ENCODE results near the gene LTBP1. TPM values are rescaled to one million over a fixed set of nuclear protein-coding genes. Genes with fewer than 3 reads are reported as not detected.
A peak's percentile ranks its signal among the peaks of the same experiment; 100 is the strongest.

LTBP1 gene
- total RNA-seq, 2 experiments from 2014 or later = 0.03 to 0.24 TPM

- H3K4me3 Mint-ChIP-seq = no peak overlapping the region
- H3K27me3 Mint-ChIP-seq (ENCODE audit: low read depth) = peaks cover 4% of the 10 kb centered on the region
- H3K9me3 Mint-ChIP-seq (ENCODE audit: insufficient read depth) = no peaks in the 10 kb centered on the region
- DNase-seq (no peak), ATAC-seq (no peak)
- H3K4me1 Mint-ChIP-seq (ENCODE audit: low read depth) = peaks cover 8% of the 10 kb centered on the region
- no peaks in the 10 kb centered on the region for H3K36me3 Mint-ChIP-seq (ENCODE audit: low read depth)
- ChIA-PET POLR2A (no interaction called here), CTCF (no interaction called here)
- no peak overlapping the region for H3K27ac Mint-ChIP-seq
Measured at GRCh38 chr2:33273479-33273878, 326.7 kb downstream of the LTBP1 start.

GRCh38 chr2:33274524-33274923 is 327.8 kb downstream of the LTBP1 start:
- POLR2A ChIA-PET = no interaction called here
- no peak for ATAC-seq
- no peak for DNase-seq
- Mint-ChIP-seq H3K9me3 (ENCODE audit: insufficient read depth) (no peaks in the 10 kb centered on the region), H3K4me3 (no peak overlapping the region), H3K36me3 (ENCODE audit: low read depth) (no peaks in the 10 kb centered on the region), H3K27me3 (ENCODE audit: low read depth) (peaks cover 4% of the 10 kb centered on the region), H3K27ac (no peak overlapping the region), H3K4me1 (ENCODE audit: low read depth) (peaks cover 8% of the 10 kb centered on the region)
- CTCF ChIA-PET = no interaction called here

- no peaks in the 10 kb centered on the region for H3K9me3 Mint-ChIP-seq (ENCODE audit: insufficient read depth)
- CTCF ChIA-PET = no interaction called here
- ATAC-seq (no peak), DNase-seq (peak; percentile 29)
- peaks cover 8% of the 10 kb centered on the region for H3K4me1 Mint-ChIP-seq (ENCODE audit: low read depth)
- peaks cover 5% of the 10 kb centered on the region for H3K27me3 Mint-ChIP-seq (ENCODE audit: low read depth)
- POLR2A ChIA-PET = no interaction called here
- no peak overlapping the region for H3K27ac Mint-ChIP-seq
- no peak overlapping the region for H3K4me3 Mint-ChIP-seq
- H3K36me3 Mint-ChIP-seq (ENCODE audit: low read depth) = no peaks in the 10 kb centered on the region
Measured at GRCh38 chr2:33275689-33276444, 329.1 kb downstream of the LTBP1 start.

GRCh38 chr2:33277002-33277426 is 330.3 kb downstream of the LTBP1 start:
- Mint-ChIP-seq H3K4me3 (no peak overlapping the region), H3K27me3 (ENCODE audit: low read depth) (peaks cover 8% of the 10 kb centered on the region), H3K27ac (no peak overlapping the region), H3K9me3 (ENCODE audit: insufficient read depth) (no peaks in the 10 kb centered on the region), H3K4me1 (ENCODE audit: low read depth) (peaks cover 3% of the 10 kb centered on the region), H3K36me3 (ENCODE audit: low read depth) (no peaks in the 10 kb centered on the region)
- DNase-seq (no peak), ATAC-seq (no peak)
- ChIA-PET POLR2A (no interaction called here), CTCF (no interaction called here)

GRCh38 chr2:33278245-33278943 is 331.6 kb downstream of the LTBP1 start:
- no peak for DNase-seq
- Mint-ChIP-seq H3K27ac (no peak overlapping the region), H3K4me1 (ENCODE audit: low read depth) (no peaks in the 10 kb centered on the region), H3K36me3 (ENCODE audit: low read depth) (no peaks in the 10 kb centered on the region), H3K9me3 (ENCODE audit: insufficient read depth) (no peaks in the 10 kb centered on the region), H3K27me3 (ENCODE audit: low read depth) (peaks cover 8% of the 10 kb centered on the region), H3K4me3 (no peak overlapping the region)
- ATAC-seq = no peak
- POLR2A ChIA-PET = no interaction called here
- CTCF ChIA-PET = no interaction called here

GRCh38 chr2:33284287-33284686 is 337.5 kb downstream of the LTBP1 start:
- no peak for ATAC-seq
- Mint-ChIP-seq H3K9me3 (ENCODE audit: insufficient read depth) (no peaks in the 10 kb centered on the region), H3K27ac (no peak overlapping the region), H3K4me1 (ENCODE audit: low read depth) (no peaks in the 10 kb centered on the region), H3K4me3 (no peak overlapping the region), H3K27me3 (ENCODE audit: low read depth) (peaks cover 7% of the 10 kb centered on the region), H3K36me3 (ENCODE audit: low read depth) (no peaks in the 10 kb centered on the region)
- ChIA-PET CTCF (no interaction called here), POLR2A (no interaction called here)
- DNase-seq = no peak

- Mint-ChIP-seq H3K4me1 (ENCODE audit: low read depth) (no peaks in the 10 kb centered on the region), H3K9me3 (ENCODE audit: insufficient read depth) (no peaks in the 10 kb centered on the region), H3K4me3 (no peak overlapping the region), H3K36me3 (ENCODE audit: low read depth) (no peaks in the 10 kb centered on the region), H3K27ac (no peak overlapping the region), H3K27me3 (ENCODE audit: low read depth) (peaks cover 2% of the 10 kb centered on the region)
- ChIA-PET POLR2A (no interaction called here), CTCF (no interaction called here)
- DNase-seq (no peak), ATAC-seq (no peak)
Measured at GRCh38 chr2:33287507-33288005, 340.8 kb downstream of the LTBP1 start.

DNA sequence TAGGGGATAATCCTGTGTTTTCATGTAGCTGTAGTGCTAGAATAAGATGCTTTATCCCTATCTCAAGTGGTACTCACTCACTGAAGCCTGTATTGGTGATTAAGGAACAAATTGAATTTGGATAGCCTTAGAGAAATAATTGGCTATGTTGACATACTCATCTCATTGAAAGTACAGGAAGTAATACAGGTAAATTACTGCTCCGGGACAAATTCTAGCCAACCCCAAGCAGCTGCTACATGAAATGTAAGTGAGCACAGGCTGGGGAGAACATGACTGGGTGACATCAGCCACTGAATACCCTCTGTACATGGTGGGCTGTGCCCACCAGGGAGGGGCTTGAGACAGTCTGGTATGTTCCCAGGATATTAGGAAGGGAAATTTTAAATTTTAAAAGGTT is 341.3 kb downstream of the LTBP1 start:
- CTCF ChIA-PET = no interaction called here
- H3K9me3 Mint-ChIP-seq (ENCODE audit: insufficient read depth) = no peaks in the 10 kb centered on the region
- no peak overlapping the region for H3K27ac Mint-ChIP-seq
- POLR2A ChIA-PET = no interaction called here
- H3K27me3 Mint-ChIP-seq (ENCODE audit: low read depth) = peaks cover 2% of the 10 kb centered on the region
- H3K4me3 Mint-ChIP-seq = no peak overlapping the region
- no peak for ATAC-seq
- no peak for DNase-seq
- no peaks in the 10 kb centered on the region for H3K36me3 Mint-ChIP-seq (ENCODE audit: low read depth)
- no peaks in the 10 kb centered on the region for H3K4me1 Mint-ChIP-seq (ENCODE audit: low read depth)

DNA sequence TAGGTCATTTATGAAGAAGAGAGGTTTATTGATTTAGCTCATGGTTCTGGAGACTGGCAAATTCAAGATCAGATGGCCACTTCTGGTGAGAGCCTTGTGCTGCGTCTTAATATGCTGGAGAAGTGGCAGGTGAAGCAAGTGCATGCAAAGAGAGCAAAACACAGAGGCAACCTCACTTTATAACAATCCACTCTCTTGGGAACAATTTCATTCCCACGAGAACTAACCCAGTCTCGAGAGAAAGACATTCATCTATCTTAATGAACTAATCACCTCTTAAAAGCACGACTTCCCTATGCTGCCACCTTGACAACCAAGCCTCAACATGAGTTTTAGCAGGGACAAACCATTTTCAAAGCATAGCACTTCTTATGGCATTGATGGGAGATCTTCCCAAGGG is 343.2 kb downstream of the LTBP1 start:
- no peak for DNase-seq
- Mint-ChIP-seq H3K27me3 (ENCODE audit: low read depth) (peaks cover 2% of the 10 kb centered on the region), H3K9me3 (ENCODE audit: insufficient read depth) (no peaks in the 10 kb centered on the region), H3K27ac (no peak overlapping the region), H3K4me1 (ENCODE audit: low read depth) (no peaks in the 10 kb centered on the region), H3K4me3 (no peak overlapping the region), H3K36me3 (ENCODE audit: low read depth) (no peaks in the 10 kb centered on the region)
- no peak for ATAC-seq
- ChIA-PET POLR2A (no interaction called here), CTCF (no interaction called here)

DNA sequence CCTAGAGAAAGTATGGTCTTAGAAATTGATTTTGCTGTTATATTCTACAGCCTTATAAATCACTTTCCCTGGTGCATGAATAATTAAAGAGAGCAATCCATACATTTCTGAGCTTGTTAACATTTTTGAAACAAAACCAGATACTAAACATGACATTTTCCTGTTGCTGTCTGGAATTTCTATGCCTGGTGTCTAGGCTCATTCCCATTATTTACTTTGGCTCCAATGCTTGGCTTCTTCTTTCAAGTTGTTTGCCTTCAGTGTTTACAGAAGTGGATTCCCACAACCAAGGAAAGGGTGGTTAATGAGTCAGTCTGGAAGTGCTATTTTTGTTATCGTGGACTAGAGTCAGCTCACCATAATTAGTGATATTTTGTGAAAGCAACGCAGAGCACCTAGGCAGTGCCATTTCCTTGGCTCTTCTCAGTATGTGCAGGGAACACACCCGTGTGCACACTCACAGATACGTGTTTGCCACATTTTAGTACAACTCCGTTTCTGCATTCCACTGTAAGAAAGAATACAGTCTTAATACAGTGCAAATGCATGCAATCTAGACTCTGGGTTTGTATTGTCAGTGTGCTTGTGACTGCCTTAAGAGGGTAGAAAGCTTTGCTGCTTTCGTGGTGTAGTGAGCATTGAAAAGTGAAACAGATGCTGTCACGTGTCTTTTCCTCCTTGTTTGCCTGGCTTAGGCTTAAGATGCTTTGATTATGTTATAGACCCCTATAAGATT is 344.7 kb downstream of the LTBP1 start:
- ChIA-PET POLR2A (no interaction called here), CTCF (no interaction called here)
- no peaks in the 10 kb centered on the region for H3K9me3 Mint-ChIP-seq (ENCODE audit: insufficient read depth)
- no peaks in the 10 kb centered on the region for H3K4me1 Mint-ChIP-seq (ENCODE audit: low read depth)
- peaks cover 2% of the 10 kb centered on the region for H3K27me3 Mint-ChIP-seq (ENCODE audit: low read depth)
- no peak overlapping the region for H3K27ac Mint-ChIP-seq
- DNase-seq = no peak
- H3K4me3 Mint-ChIP-seq = no peak overlapping the region
- H3K36me3 Mint-ChIP-seq (ENCODE audit: low read depth) = no peaks in the 10 kb centered on the region
- ATAC-seq = no peak

DNA sequence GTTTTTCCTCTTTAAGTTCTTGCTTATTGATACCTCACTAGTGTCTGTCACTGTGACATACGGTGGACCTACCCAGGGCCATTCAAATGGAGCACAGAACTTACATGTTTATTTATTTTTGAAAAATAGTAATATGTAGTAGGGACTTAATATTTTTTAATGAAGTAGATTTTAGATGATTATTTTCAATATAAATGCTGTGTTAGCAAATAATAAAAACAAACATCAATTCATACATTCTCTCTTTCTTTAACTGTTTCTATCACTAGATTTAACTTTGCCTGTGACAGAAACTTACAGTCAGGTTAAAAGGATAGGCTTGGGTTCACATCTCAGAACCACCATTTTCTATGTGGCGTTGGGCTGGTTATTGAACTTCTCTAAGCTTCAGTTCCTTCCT is 345.3 kb downstream of the LTBP1 start:
- no peak overlapping the region for H3K4me3 Mint-ChIP-seq
- ChIA-PET CTCF (interaction anchor here (0.9 kb wide), 1 partner anchor 88 kb away, joined by 3 read pairs; no protein-coding TSS in a partner anchor), POLR2A (no interaction called here)
- peaks cover 2% of the 10 kb centered on the region for H3K27me3 Mint-ChIP-seq (ENCODE audit: low read depth)
- ATAC-seq (no peak), DNase-seq (no peak)
- no peaks in the 10 kb centered on the region for H3K9me3 Mint-ChIP-seq (ENCODE audit: insufficient read depth)
- no peaks in the 10 kb centered on the region for H3K4me1 Mint-ChIP-seq (ENCODE audit: low read depth)
- H3K27ac Mint-ChIP-seq = no peak overlapping the region
- H3K36me3 Mint-ChIP-seq (ENCODE audit: low read depth) = no peaks in the 10 kb centered on the region

DNA sequence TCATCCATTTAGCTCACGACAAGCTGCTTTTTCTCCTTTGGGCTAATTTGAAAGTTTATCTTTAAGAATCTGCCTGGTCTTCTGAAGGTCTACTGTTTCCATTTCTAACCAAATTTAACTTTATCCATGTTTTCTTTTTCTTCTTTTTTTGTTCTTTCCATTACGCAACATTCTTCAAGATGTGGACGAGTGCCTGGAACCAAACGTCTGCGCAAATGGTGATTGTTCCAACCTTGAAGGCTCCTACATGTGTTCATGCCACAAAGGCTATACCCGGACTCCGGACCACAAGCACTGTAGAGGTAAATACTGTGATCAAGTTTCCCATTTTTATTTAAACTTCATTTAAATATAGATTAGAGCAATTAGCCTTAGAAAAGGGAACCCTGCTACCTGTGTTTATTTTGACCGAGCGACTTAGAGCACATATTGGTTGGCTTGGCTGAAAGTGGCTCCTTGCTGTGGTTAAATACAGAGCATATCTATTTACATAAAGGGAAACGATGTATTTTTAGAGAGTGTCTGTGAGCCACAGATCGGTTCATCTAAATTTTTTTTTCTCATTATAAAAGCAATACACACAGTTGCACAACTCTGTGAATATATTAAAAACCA is 346.3 kb downstream of the LTBP1 start:
- DNase-seq (no peak), ATAC-seq (no peak)
- Mint-ChIP-seq H3K4me3 (no peak overlapping the region), H3K9me3 (ENCODE audit: insufficient read depth) (no peaks in the 10 kb centered on the region), H3K27ac (no peak overlapping the region), H3K27me3 (ENCODE audit: low read depth) (peaks cover 2% of the 10 kb centered on the region), H3K36me3 (ENCODE audit: low read depth) (no peaks in the 10 kb centered on the region), H3K4me1 (ENCODE audit: low read depth) (no peaks in the 10 kb centered on the region)
- ChIA-PET CTCF (interaction anchor here (0.9 kb wide), 1 partner anchor 87 kb away, joined by 3 read pairs; no protein-coding TSS in a partner anchor), POLR2A (no interaction called here)

All from activated CD8-positive, alpha-beta T cell treated with anti-CD3 and anti-CD28 coated beads, Interleukin-2, amount 10 ng/mL, durations not matched to agents 7 days and 5 days (primary cell).